PC-9 (cell line): ENCODE results near the gene SOX5.

ENCODE experiments used
- CTCF ChIP-seq: fragments of 200-600 bp; sonication (generic); conservative IDR thresholded peaks from 2 replicates; pipeline ENCODE4 v1.6.1; 2017; ENCODE audit warnings: mixed run types, antibody characterized with exemption, mild to moderate bottlenecking, moderate library complexity
- EZH2 ChIP-seq: fragments of 200-600 bp; sonication (generic); IDR thresholded peaks from 2 replicates; pipeline ENCODE4 v1.8.0; 2017; ENCODE audit warnings: antibody characterized with exemption, low read depth

- TF ChIP-seq CTCF = no peak
- no peak for TF ChIP-seq EZH2
These were observed 415.3 kb downstream of the SOX5 start for GRCh38 chr12:23534196-23534595.
